IMR-90 (cell line): Measurements from ENCODE around the gene SNRPD3. TPM values are rescaled to one million over a fixed set of nuclear protein-coding genes. Genes with fewer than 3 reads are reported as not detected.

ENCODE experiments used
- ATAC-seq: fragments of 200-7000 bp; cut with Tn5 transposase; 2 replicates; pipeline ENCODE4 v1.9.1; 2020; ENCODE audit warnings: low read depth, mild to moderate bottlenecking, moderate library complexity
- BruUV-seq: library from RNA; stranded (reverse); fragments of 400-500 nt; replicated peaks from 2 replicates; lab custom pipeline; 2021; lab: Mats Ljungman, UMichigan
- CTCF ChIA-PET: fragments of 300-600 bp; formaldehyde crosslinking; extraction: SDS; loops from one replicate; lab custom pipeline; 2021; ENCODE audit warnings: antibody characterized with exemption; lab: Yijun Ruan, JAX
- POLR2A ChIA-PET: fragments of 300-600 bp; sonication (Branson Sonifier 250); formaldehyde crosslinking; loops from one replicate; lab custom pipeline; 2022; ENCODE audit warnings: antibody characterized with exemption; ENCODE audit not compliant: unreplicated experiment; lab: Charles Lee
- DNase-seq: peaks from one replicate; pipeline ENCODE4 v3.0.0; 2013
- H2AFZ ChIP-seq: replicated peaks from 2 replicates; pipeline ENCODE3; 2013; ENCODE audit warnings: low read length, mild to moderate bottlenecking; ENCODE audit not compliant: poor library complexity
- H2AK5ac ChIP-seq: 2 replicates; pipeline ENCODE4 v1.6.1; 2013; ENCODE audit warnings: low read depth, low read length, inconsistent platforms
- H2AK9ac ChIP-seq: replicated peaks from 2 replicates; pipeline ENCODE3; 2013; ENCODE audit warnings: mild to moderate bottlenecking, low read depth, low read length, moderate library complexity; ENCODE audit not compliant: poor library complexity
- H2BK120ac ChIP-seq: 2 replicates; pipeline ENCODE4 v1.6.1; 2013; ENCODE audit warnings: low read depth, low read length, inconsistent platforms
- H2BK15ac ChIP-seq: 3 replicates; pipeline ENCODE4 v1.6.1; 2013; ENCODE audit warnings: low read depth, low read length, inconsistent platforms
- H2BK20ac ChIP-seq: 2 replicates; pipeline ENCODE4 v1.6.1; 2013; ENCODE audit warnings: low read depth, mild to moderate bottlenecking, inconsistent platforms, low read length, moderate library complexity
- H2BK5ac ChIP-seq: 2 replicates; pipeline ENCODE4 v1.6.1; 2013; ENCODE audit warnings: mild to moderate bottlenecking, low read depth, low read length, inconsistent platforms; ENCODE audit not compliant: poor library complexity, severe bottlenecking
- H3K14ac ChIP-seq: replicated peaks from 2 replicates; pipeline ENCODE4 v1.6.1; 2013; ENCODE audit warnings: low read depth, low read length, inconsistent platforms
- H3K18ac ChIP-seq: 2 replicates; pipeline ENCODE4 v1.6.1; 2013; ENCODE audit warnings: low read depth, low read length, control low read depth
- H3K23ac ChIP-seq: 2 replicates; pipeline ENCODE4 v1.6.1; 2013; ENCODE audit warnings: low read depth, low read length, inconsistent platforms
- H3K27ac ChIP-seq: 2 replicates; pipeline ENCODE4 v1.5.1; 2013; ENCODE audit warnings: mild to moderate bottlenecking, control low read depth, low read length; ENCODE audit not compliant: insufficient read depth
- H3K27me3 ChIP-seq: 2 replicates; pipeline ENCODE4 v1.6.1; 2013; ENCODE audit warnings: low read length; ENCODE audit not compliant: control insufficient read depth, insufficient read depth
- H3K36me3 ChIP-seq: 2 replicates; pipeline ENCODE4 v1.6.1; 2013; ENCODE audit warnings: low read length, mixed read lengths; ENCODE audit not compliant: control insufficient read depth, insufficient read depth
- H3K4ac ChIP-seq: 2 replicates; pipeline ENCODE4 v1.6.1; 2013; ENCODE audit warnings: low read depth, low read length, inconsistent platforms
- H3K4me1 ChIP-seq: 2 replicates; pipeline ENCODE4 v1.6.1; 2013; ENCODE audit warnings: low read length, mixed read lengths; ENCODE audit not compliant: control insufficient read depth, insufficient read depth
- H3K4me2 ChIP-seq: 2 replicates; pipeline ENCODE4 v1.6.1; 2013; ENCODE audit warnings: low read depth, mild to moderate bottlenecking, control low read depth, low read length, moderate library complexity
- H3K4me3 ChIP-seq: 2 replicates; pipeline ENCODE4 v1.5.1; 2013; ENCODE audit warnings: low read depth, mild to moderate bottlenecking, control low read depth, low read length, moderate library complexity; ENCODE audit not compliant: insufficient read depth
- H3K56ac ChIP-seq: 2 replicates; pipeline ENCODE4 v1.6.1; 2013; ENCODE audit warnings: low read length, inconsistent platforms; ENCODE audit not compliant: insufficient read depth; ENCODE audit errors: extremely low read depth
- H3K79me1 ChIP-seq, 2 experiments: 2 replicates each; pipeline ENCODE4 v1.6.1; 2013; ENCODE audit warnings: low read length in 2 of 2, inconsistent platforms in 1 of 2, low read depth in 1 of 2
- H3K9ac ChIP-seq: 2 replicates; pipeline ENCODE4 v1.6.1; 2013; ENCODE audit warnings: low read depth, low read length, control low read depth
- H3K9me1 ChIP-seq: 2 replicates; pipeline ENCODE4 v1.6.1; 2013; ENCODE audit warnings: low read length, inconsistent platforms; ENCODE audit not compliant: insufficient read depth
- H3K9me3 ChIP-seq: 2 replicates; pipeline ENCODE4 v1.6.1; 2013; ENCODE audit warnings: low read length; ENCODE audit not compliant: control insufficient read depth, insufficient read depth
- H4K20me1 ChIP-seq: 2 replicates; pipeline ENCODE4 v1.6.1; 2013; ENCODE audit warnings: low read length, inconsistent platforms; ENCODE audit not compliant: insufficient read depth
- H4K5ac ChIP-seq: 2 replicates; pipeline ENCODE4 v1.6.1; 2013; ENCODE audit warnings: mild to moderate bottlenecking, low read depth, low read length, control low read depth
- H4K8ac ChIP-seq, 2 experiments: 2 replicates each; pipeline ENCODE4 v1.6.1; 2013; ENCODE audit warnings: low read depth in 2 of 2, low read length in 2 of 2, control low read depth in 1 of 2, inconsistent platforms in 1 of 2
- H4K91ac ChIP-seq: 2 replicates; pipeline ENCODE4 v1.6.1; 2013; ENCODE audit warnings: low read depth, low read length, inconsistent platforms; ENCODE audit not compliant: insufficient read depth
- BHLHE40 ChIP-seq: fragments of 150-350 bp; IDR thresholded peaks from 2 replicates; pipeline ENCODE4 v1.6.1; 2016; ENCODE audit warnings: mild to moderate bottlenecking, low read depth, low read length
- CEBPB ChIP-seq: IDR thresholded peaks from 2 replicates; pipeline ENCODE4 v1.6.1; 2012; ENCODE audit warnings: low read depth, low read length, improper control_type of control experiment
- CHD1 ChIP-seq: IDR thresholded peaks from 2 replicates; pipeline ENCODE4 v1.6.1; 2012; ENCODE audit warnings: low read depth, low read length, improper control_type of control experiment
- ELK1 ChIP-seq: fragments of 150-350 bp; IDR thresholded peaks from 2 replicates; pipeline ENCODE4 v1.6.1; 2016; ENCODE audit warnings: low read depth, mild to moderate bottlenecking, low read length, moderate library complexity, borderline replicate concordance
- FOS ChIP-seq: fragments of 150-350 bp; IDR thresholded peaks from 2 replicates; pipeline ENCODE4 v1.6.1; 2016; ENCODE audit warnings: low read depth, low read length
- MAFK ChIP-seq: IDR thresholded peaks from 2 replicates; pipeline ENCODE4 v1.6.1; 2012; ENCODE audit warnings: low read depth, low read length, improper control_type of control experiment
- MAZ ChIP-seq: IDR thresholded peaks from 2 replicates; pipeline ENCODE4 v1.6.1; 2012; ENCODE audit warnings: low read depth, mild to moderate bottlenecking, low read length, improper control_type of control experiment, moderate library complexity, borderline replicate concordance
- MXI1 ChIP-seq: IDR thresholded peaks from 2 replicates; pipeline ENCODE4 v1.6.1; 2012; ENCODE audit warnings: low read depth, mild to moderate bottlenecking, low read length, moderate library complexity, borderline replicate concordance
- NFE2L2 ChIP-seq: fragments of 150-350 bp; IDR thresholded peaks from 2 replicates; pipeline ENCODE4 v1.6.1; 2016; ENCODE audit warnings: low read depth, mild to moderate bottlenecking, low read length
- POLR2A ChIP-seq: IDR thresholded peaks from 2 replicates; pipeline ENCODE4 v1.6.1; 2012; ENCODE audit warnings: mild to moderate bottlenecking, low read depth, low read length
- RAD21 ChIP-seq: IDR thresholded peaks from 2 replicates; pipeline ENCODE4 v1.6.1; 2012; ENCODE audit warnings: low read length, improper control_type of control experiment
- RCOR1 ChIP-seq: IDR thresholded peaks from 2 replicates; pipeline ENCODE4 v1.6.1; 2012; ENCODE audit warnings: mild to moderate bottlenecking, low read length, improper control_type of control experiment; ENCODE audit not compliant: insufficient replicate concordance
- RFX5 ChIP-seq: IDR thresholded peaks from 2 replicates; pipeline ENCODE4 v1.8.0; 2012; ENCODE audit warnings: low read depth, mild to moderate bottlenecking, low read length, moderate library complexity
- SMC3 ChIP-seq: fragments of 150-350 bp; IDR thresholded peaks from 2 replicates; pipeline ENCODE4 v1.6.1; 2016; ENCODE audit warnings: low read depth, mild to moderate bottlenecking, antibody characterized with exemption, low read length, moderate library complexity
- USF2 ChIP-seq: fragments of 150-350 bp; IDR thresholded peaks from 2 replicates; pipeline ENCODE4 v1.6.1; 2017; ENCODE audit warnings: mild to moderate bottlenecking, antibody characterized with exemption, low read length, low read depth
- WGBS, 2 experiments: methylation state at CpG; one replicate each; pipeline versions ENCODE4 v1.1.5 to v1.1.7; 2013; ENCODE audit warnings: missing lambda C conversion rate in 2 of 2; ENCODE audit not compliant: insufficient read length in 1 of 2; ENCODE audit errors: extremely low coverage in 2 of 2; 5-methylcytosine and 5-hydroxymethylcytosine counted together
- dilution Hi-C: fragments of 300-500 bp; cut with HindIII; formaldehyde crosslinking; loops from one replicate; pipeline ENCODE4 v1.14.3; 2018; ENCODE audit warnings: low sequenced_read_pairs; ENCODE audit not compliant: unreplicated experiment
- in situ Hi-C: fragments of 300-500 bp; cut with MboI; formaldehyde crosslinking; loops from 3 replicates; pipeline ENCODE4 v1.14.3; 2019; ENCODE audit warnings: low sequenced_read_pairs, inconsistent platforms, mixed read lengths
- intact Hi-C: fragments of 100-400 bp; cut with micrococcal nuclease; formaldehyde crosslinking; loops from 2 replicates; pipeline ENCODE4 v1.10.0; 2022
- polyA plus RNA-seq, 3 experiments: library from polyadenylated mRNA; depleted of rRNA; stranded (reverse); fragments of >200 nt; gene quantifications; 2 replicates each; pipeline ENCODE4 v1.2.3, GENCODE V29; 2012; ENCODE audit warnings: low replicate concordance in 1 of 3
- total RNA-seq: library from RNA; depleted of rRNA; stranded (reverse); fragments of >200 nt; gene quantifications from 2 replicates; pipeline ENCODE4 v1.2.3, GENCODE V29; 2012

The SNRPD3 gene
- total and polyA plus RNA-seq, 2 of the 4 experiments (the other 2 are of a cell fraction) = 158 to 283 TPM

GRCh38 chr22:24594569-24595120 is 38.8 kb downstream of the SNRPD3 start:
- Histone ChIP-seq H3K27ac (no peak overlapping the region), H4K5ac (no peak overlapping the region), H2BK120ac (no peak overlapping the region), H3K23ac (no peak overlapping the region), H2BK20ac (no peak overlapping the region), H3K4me3 (no peak overlapping the region), H3K36me3 (no peaks in the 10 kb centered on the region; the same call in 1 of the 2 replicates), H4K8ac (no peak overlapping the region), H2AK9ac (no peak overlapping the region), H3K14ac (no peak overlapping the region), H2BK5ac (no peak overlapping the region), H3K9me1 (peaks cover 11% of the 10 kb centered on the region), H3K27me3 (no peaks in the 10 kb centered on the region), H4K20me1 (no peaks in the 10 kb centered on the region), H3K4me2 (no peak overlapping the region), H3K79me1 (peaks cover 0 to 8% of the 10 kb centered on the region in 2 experiments; a peak in 2 of 4 replicates), H3K9me3 (no peaks in the 10 kb centered on the region), H2AFZ (no peak overlapping the region), H3K4ac (no peak overlapping the region), H3K4me1 (no peaks in the 10 kb centered on the region), H3K18ac (no peak overlapping the region), H2BK15ac (no peak overlapping the region), H2AK5ac (no peak overlapping the region; the same call in 1 of the 2 replicates), H3K9ac (no peak overlapping the region), H4K91ac (no peak overlapping the region), H3K56ac (no peak overlapping the region)
- dilution Hi-C loops (no loop called here), in situ Hi-C loops (no loop called here), intact Hi-C loops (no loop called here)
- TF ChIP-seq POLR2A = no peak
- TF ChIP-seq ELK1 = no peak
- TF ChIP-seq MAZ = no peak
- no peak for TF ChIP-seq BHLHE40
- TF ChIP-seq CEBPB = no peak
- no peak for TF ChIP-seq FOS
- TF ChIP-seq MAFK = no peak
- no peak for TF ChIP-seq NFE2L2
- no peak for TF ChIP-seq MXI1
- TF ChIP-seq SMC3 = no peak
- no peak for TF ChIP-seq CHD1
- no peak for TF ChIP-seq RFX5
- TF ChIP-seq RAD21 = no peak
- TF ChIP-seq USF2 = no peak
- TF ChIP-seq RCOR1 = no peak
- ATAC-seq = no peak
- 92% methylated on average over 3 of the region's 7 CpGs; no CpG with 5 or more reads in 1 of the 2 experiments for WGBS, 2 experiments
- BruUV-seq = no TSS peak
- ChIA-PET POLR2A (no interaction called here), CTCF (no interaction called here)
- DNase-seq = no peak
